ENCODE results near the gene SLX4IP.

The SLX4IP gene

DNA sequence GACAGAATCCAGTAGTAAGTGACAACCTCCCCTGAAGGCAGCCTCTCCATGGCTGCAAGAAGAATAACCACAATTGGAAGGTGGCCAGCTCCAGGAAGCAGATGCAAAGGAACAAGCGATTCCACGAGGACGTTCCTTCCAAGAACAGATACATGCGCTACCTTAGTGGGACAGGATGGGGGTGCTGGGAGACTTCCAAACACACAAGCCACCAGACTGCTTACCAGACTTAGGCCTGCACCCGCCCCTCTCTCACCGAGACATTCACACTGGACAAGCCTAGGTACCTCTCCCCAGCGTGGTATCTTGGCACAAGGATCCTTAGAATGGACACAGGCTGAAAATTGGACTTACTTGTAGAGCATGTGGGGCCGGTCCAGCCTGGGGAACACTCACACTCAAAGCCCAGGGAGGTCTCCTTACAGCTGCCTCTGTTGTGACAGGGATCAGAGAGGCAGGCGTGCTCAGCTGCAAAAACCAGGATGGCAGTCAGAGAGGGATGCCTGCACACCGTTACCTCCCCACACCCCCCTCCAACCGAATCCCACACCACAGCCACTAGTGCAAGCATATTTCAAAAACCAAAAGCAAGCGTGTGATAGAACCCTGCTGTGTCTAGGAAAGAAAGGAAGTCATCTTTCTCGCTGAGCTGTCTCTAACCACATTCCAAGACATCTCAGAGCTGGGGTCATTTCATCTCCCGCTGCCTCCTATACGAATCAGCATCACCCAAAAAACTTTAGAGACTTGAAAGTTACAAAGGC, 216.3 kb downstream of the SLX4IP start:
- peak; percentile 82 for DNase-seq

DNA sequence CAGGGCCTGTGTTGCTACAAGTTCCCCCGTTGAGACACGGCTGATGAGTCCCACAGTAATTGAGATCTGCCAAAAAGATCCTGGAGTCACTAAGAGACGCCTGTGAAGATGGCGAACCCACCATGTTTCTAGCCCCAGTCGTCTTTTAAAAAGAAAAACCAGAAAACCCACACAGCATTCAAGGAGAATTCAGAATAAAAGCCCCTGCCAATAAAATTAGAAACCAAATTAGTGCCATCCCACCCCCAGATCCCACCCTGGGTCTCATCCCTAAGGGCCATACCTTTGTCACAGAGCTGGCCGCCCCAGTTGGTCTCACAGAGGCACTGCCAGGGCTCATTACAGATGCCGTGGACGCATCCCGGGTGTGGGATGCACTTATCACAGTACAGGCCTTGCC, 217.1 kb downstream of the SLX4IP start:
- DNase-seq = no peak

DNA sequence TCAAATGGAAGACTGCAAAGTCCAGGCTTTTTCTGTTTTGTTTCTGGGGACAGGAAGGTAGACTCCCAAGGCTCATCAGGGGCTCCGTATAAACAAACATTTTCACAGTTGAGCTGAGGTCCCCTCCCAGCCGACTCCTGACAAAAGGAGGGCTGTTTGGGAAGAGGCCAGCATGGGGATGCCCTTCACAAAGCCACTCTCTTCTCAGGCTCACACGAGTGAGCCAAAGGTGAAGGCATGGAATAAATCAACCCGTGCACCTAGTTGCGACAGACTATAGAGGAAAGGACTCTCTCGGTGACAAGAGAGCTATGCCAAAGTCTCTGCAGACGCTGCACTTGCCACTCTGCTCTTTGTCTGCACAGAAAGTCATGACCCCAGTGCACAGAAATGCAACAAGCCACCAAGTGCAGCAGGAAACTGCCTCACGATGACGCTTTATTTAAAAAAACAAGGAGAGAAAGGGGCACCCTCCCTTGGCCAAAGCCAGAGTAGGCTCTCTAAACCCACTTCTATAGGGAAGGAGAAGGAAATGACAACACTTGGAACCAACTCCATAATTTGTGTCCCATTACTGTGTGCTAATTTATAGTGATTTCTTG, 217.7 kb downstream of the SLX4IP start:
- DNase-seq = peak; percentile 61

DNA sequence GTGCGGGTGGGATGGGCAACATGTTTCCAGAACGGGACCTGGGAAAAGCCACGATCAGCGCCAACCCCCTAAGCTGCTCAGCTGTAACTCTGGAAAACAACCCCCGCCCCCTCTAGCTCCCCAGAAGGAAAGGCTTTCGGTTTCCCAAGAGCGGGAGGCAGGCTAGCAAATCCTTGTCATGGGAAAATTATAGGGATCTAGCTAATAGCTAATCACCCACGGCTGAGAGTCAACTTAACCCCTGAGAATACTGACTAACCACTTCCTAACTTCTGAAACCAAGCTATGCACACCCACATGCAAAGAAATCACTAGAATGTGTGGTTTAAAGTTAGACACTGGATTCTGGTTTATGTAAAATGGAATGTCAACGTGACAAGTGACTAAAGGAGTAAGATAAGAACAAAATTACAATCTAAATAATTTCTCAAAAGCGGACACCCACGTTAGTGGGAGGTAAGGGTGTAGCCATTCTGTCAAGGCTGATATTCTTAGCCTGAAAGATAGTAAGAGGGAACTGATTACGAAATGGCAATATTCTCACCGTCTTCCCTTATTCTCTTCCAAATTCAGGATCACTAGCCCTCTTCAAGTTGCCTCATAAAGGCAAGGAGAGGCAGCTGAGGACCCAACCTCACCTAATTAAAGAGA, 218.6 kb downstream of the SLX4IP start:
- DNase-seq = peak; percentile 89

DNA sequence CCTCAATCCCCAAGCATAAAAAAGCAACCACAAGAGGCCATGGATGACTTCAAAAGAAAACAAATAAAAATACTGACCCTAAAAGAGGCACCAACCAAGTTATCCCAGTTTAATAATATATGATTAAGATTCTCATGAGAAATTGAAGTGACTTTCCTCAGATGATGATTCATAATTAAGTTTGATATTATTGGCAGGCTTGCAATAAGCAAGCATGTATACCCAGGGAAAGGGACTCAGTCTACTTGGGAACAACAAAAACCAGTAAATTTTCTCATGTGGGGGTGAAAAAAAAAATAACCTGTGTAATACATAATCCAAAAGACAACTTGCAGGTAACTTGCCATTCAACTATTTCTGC, 219.1 kb downstream of the SLX4IP start:
- peak; percentile 59 for DNase-seq

DNA sequence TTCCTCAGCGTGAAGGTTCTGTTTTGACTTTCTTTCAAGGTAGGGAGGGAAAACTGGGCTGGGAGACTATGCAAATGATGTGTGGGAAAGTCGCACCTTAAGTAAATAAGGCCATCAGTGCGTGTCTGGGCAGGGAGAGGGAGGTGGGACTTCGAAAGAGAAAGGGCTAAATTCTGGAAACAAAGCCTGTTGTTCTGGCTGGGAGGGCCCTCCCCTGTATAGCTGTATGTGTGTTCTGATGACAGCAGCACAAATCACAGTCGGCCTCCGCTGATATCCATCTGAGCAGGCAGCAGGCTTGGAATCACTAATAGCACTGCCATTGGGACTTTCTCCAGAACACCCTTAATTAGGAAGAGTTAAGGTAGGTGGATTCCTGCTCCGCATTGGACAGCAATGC, 219.5 kb downstream of the SLX4IP start:
- peak; percentile 33 for DNase-seq

DNA sequence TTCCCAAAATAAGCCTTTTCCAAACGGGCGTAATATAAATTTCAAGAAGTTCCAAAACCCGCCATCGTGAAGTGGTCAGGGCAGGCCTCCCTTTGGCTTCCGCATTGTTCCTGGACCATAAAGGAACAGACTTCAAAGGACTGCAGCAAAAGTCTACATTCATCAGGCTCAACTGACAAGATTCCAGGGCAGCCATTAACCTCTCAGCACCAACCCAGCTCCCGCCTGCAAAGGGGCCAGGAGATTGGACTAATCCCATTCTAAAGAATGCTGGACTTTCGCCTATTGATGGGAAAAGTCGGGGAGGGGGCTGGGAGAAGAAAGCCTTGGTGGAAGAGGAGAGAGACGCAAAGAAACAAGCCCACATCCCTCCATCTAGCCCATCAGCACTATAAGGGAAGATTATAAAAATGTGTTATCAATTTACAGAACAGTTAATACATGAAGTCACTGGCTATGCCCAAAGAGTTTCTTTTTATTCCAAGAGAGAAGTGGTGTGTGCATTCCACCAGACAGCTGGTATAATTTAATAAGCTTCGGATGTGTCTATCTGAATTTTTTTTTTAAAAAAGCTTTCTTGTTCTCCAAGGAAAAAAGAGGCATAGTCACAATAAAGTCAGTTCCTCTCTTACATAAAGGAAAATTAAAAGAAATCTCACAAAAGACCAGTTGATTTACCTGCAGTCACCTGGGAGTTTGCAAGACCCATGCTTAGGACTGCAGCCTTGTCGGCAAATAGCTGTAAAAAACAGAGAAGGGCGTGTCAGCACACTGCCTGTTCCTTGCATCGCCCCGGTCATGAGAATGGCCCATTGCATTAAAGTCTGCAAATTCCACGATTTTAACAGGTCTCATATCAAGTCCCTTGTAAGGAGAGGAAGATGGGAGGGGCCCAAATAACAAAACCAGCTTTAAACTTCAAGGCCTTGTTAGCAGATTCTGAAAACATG, 220.9 kb downstream of the SLX4IP start:
- DNase-seq = no peak

DNA sequence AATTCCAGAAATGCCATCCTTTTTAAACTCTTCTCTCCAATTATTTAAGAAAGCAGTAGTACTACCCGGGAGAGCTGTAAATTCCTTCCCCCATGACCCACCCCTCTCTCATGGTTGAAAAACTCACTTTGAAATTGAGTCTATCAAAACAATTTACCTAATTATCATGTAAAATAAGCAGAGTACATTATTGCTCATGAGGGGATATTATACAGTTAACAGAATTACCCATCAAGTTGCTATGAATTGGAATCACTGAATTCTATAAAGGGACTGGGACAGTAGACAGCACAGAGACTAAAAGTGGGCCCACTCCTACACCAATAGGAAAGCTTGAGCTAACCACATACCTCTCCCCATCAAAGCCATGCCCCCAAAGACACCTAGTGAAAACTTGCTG, 222.3 kb downstream of the SLX4IP start:
- no peak for DNase-seq

DNA sequence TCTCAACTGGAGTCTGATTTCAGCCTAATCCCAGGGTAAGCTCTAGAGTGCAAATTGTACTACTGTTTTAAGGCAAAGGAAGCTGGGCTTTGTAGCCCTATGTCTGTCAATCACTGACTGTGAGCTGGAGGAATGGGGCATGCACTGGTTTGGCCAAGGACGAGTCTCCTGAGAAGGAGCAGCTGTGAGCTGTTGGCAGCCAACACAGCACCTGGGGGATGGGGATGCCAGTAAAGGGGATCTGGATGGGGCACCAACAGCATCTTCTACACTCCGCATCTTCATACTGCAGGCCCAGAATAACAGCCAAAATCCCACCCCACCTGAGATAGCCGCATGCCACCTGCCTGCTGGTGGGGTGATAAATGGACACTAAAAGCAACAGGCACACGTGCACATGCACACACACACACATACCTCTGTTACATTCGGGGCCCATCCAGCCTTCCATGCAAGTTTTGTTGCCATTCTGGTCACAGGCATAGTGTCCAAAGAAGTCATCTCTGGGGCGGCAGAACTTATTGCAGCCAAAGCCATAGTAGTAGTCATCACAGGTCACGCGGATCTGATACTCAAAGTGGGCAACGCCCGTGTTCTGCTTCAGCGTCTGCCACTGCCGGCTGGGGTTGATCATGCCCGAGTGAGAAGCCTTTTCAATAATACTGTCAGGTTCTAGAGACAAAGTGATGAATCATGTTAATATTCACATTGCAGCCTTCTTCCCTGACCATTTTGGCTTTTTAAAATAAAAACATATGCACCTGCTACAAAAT, 223.1 kb downstream of the SLX4IP start:
- peak; percentile 42 for DNase-seq

DNA sequence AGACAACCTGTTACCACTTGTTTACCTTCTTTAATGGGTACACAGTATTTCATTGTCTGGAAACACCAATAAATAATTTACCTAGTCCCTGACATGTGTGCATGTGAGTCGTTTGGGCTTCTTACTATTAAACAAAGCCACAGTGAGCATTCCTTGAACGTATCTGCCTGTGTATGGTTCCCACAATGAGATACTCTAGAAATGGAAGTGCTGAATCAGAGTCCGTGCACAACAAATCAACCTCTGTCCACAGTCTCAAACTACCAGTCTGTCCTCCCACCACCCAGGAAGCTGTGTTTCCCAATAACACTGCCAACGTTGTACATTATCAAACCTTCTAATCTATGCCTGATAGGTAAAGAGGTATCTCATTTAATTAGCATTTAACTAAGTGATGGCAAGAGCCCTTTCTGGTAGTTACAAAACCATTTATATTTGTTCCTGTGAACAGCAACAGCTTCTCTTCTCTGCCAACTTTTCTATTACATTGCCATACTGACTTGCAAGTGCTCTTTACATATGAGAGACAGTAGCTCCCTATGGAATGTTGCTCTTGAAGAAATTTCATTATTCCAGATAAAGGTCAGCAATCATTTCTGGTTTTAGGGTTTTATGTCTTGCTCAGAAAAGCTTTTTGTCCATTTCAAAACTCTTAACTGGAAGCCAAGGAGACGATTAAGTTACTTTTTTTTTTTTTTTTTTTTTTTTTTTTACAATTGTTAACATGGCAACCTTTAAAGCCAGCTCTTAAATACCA, 223.9 kb downstream of the SLX4IP start:
- DNase-seq = peak; percentile 34

DNA sequence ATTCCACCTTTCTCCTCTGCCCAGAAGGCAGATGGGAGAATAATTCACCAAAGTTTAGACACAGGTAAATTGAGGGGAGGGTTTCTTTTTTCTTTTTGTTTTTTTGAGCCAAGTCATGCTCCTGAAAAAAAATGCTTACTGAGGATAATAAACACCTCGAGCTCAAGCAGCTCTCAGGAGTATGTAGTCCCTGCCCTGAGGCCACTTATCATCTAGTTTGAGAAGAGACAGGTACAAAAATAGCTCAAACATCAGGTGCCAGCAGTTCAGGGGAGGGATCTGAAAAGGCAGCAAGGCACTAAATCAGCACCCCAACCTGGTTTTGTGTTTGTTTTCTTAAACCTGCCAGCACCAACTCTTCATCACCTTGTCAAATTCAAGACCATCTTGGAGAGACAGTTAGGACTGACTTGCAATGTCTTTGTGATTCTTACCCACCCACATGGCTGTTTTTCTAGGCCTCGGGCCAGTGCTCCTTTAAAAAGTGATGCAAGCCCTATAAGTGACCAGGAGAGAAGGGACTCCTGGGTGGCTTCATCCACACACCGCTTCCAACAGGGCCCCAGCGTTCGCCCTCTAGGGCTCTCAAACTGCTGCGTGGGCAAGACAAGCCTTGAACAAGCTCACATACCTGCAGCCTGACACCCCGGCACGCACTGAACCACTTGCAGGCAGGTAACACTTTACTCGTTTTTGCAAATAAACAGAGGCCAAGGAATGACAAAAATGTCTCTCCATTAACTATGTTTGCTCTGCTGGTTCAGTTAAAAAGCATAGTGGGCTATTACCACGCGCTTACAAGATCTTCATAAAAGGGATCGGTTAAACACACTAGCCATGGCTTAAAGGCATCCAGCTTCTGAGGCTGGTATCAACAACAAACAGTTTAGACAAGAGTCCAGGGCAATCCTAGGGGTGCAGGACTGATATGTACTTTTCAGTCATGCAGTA, 224.8 kb downstream of the SLX4IP start:
- peak; percentile 58 for DNase-seq

DNA sequence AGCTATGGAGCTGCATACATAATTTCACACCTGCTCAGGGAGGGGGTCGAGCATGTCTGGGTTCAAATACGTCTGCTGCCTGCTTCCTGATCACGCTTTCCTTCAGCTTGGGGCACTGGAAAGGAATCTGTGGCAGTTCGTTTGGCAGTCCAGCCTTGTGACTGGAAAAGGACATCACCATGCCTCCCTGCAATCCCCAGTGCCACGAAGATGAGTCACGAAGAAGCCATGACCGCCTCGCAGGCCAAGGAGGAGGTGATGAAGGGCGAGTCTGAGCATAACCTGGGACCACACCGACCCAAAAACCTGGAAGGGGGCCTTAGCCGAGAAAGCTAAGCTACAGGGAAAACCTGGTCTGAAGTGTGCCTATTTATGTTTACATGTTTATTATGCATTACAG, 225.6 kb downstream of the SLX4IP start:
- DNase-seq = peak; percentile 68

DNA sequence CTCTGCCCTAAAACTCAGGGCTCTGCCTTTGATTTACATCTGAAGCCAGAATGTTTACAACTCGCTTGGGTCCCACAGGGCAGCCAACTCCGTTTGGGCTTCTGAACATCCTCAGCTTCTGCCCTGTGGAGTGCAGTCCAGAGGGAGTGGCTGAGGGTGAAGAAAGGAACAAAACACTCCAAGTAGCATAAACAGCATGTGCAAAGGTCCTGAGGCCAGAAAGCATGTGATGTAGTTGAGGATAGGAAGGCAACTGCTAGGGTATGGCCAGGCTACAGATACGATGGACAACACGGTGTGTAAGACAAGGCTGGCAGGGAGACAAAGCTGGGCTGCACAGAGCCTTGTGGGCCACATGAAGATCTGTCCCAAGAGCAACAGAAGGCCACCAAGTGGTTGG, 226.2 kb downstream of the SLX4IP start:
- DNase-seq = peak; percentile 18

DNA sequence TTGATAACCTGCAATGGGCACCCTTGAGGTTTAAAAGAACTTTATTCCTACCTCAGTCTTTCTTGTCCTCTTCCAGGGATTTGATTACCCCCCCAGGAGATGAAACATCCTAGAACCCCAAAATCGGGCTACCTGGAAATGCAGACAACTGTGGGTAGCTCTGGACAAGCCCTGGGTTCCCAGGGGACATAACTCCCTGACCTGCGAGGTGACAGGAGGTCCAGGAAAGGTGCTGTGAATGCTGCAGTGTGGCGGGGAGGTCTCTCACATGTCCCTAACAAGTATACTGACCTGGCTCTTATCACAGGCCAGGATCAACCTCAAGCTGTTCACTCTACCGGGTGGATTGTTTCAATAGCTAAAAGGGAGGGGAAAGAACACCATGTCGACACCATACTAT, 227.0 kb downstream of the SLX4IP start:
- DNase-seq = peak; percentile 0

DNA sequence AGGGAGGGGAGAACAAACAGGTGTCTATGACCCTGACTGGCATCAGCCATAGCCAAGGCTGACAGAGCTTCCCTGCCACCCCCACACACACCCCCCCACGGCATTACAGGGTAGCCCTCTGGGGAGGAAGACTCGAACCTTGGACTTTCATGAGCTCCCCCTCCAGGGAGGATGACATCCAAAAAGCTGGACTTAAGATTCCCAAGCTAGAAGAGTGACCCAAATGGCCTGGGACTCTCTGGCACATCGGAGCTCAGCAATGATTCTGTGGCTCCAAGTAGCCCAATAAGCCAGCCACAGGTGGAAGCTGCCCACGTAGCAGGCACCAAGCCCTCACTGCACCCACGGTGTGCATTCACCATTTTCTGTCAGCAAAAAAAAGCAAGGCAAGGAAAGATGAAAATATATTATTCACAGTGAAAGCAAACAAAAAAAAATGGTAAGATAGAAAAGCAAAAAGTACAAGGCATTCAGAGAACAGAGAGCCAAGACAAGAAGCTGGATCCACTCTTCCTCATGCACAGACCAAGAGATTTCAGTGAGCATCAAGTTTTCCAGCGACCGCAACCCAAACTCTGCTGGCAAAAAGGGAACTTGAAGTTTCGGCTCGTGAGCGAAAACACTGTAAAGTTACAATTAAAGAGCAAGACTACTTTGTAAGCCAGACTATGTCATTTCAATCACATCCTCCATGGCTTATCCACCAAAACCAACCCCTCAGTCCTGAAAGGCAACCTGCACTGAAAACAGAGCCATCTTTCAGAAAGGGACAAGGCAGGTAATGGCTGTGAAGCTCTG, 227.8 kb downstream of the SLX4IP start:
- DNase-seq = peak; percentile 1

DNA sequence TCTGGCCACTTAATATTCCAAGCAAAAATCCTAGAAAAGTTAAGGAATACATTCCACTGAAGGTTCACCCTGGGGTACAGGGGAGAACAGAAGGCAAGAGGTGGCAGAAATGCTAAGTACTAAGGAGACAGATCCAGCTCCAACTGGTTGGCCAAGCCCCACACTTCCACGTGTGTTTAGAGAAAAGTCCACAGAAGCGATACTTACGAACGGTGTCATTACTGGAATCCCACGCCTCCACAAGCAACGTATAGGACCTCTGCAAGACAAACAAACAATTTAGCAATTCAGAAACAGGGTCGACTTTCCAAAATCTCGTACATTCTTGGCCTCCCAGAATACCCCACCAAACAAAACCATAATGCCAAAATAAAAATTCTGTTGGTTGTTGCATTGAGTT, 228.7 kb downstream of the SLX4IP start:
- DNase-seq = no peak

DNA sequence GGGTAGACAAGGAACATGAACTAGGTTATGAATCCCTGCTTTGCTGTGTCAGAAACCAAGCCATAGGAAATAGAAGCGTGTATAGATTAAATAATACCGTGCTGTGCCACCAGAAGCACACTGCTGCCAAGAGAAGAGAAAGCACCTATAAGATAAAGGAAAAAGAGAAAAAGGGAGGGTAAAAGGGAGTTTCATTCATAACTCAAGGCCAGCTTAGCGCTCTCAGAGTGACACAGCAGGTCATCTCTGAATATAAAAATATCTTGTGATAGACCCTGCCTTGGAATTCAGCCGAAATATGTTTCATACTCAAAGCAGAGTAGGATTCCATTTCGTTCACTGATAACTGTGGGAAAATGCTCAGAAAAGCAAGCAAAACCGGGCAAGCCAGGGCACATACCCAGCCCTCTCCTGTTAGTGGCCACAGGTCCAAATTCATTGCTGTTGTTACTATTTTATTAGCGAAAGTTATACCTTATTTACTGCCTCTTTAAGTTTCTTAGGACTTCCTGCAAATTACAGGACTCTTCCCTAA, 230.0 kb downstream of the SLX4IP start:
- peak; percentile 70 for DNase-seq

DNA sequence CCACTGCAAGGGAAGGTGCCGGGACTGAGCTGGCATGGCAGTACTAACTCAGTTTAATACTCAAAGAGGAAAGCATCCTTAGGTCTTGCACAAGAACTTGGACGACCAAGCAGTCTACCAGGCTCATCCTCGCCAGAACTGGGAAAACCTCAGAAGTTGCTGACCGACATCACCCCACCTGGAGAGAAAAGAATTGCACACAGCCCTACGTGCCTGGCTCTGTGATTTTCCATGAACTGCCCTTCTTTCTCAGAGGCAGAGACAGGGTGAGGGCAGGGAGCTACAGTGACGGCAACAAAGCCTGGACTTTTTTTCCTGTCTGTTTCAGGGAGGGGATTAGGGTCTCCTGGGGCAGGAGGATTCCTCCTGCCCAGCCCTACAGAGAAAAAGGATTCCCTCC, 230.7 kb downstream of the SLX4IP start:
- peak; percentile 39 for DNase-seq

Measured in fibroblast of skin of back (primary cell).